Esophagus squamous epithelium (tissue), 4 donors: ENCODE measurements around the gene FUT4.

Experiments used
- POLR2A ChIP-seq, 4 donors: fragments of 450-650 bp; IDR thresholded peaks; one replicate each; pipeline ENCODE4 v1.6.1; 2017; ENCODE audit warnings: antibody characterized with exemption in 4 of 4, mild to moderate bottlenecking in 4 of 4, moderate library complexity in 3 of 4
- TF ChIP-seq, protein P1 (sequence below), 6 experiments: fragments of 450-650 bp in 4 of 6; fragments of 200-600 bp in 2 of 6; sonication (generic) in 2 of 6; IDR thresholded peaks; one replicate each; pipeline ENCODE4 v1.5.1; 2016 to 2019; ENCODE audit warnings: antibody characterized with exemption in 6 of 6, mild to moderate bottlenecking in 4 of 6, moderate library complexity in 4 of 6

DNA sequence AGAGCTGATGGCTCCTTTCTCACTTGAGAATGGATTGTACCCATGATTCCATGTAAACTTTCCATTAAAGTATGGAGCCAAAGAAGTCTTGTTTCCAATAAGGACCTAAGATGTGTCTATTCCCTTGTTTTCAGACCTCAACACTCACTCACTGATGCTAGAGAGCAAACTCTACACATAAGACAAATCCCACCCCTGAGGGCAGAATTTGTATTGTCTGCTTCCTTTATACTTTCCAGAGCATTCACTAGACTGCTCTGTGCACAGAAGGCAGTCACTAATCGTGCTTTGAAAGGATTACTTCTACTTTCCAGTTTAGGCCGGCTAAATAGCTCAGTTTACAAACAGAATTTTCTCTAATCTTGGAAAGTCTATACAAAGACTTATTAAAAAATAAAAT is 43.5 kb upstream of the FUT4 start:
- TF ChIP-seq, protein P1, sequence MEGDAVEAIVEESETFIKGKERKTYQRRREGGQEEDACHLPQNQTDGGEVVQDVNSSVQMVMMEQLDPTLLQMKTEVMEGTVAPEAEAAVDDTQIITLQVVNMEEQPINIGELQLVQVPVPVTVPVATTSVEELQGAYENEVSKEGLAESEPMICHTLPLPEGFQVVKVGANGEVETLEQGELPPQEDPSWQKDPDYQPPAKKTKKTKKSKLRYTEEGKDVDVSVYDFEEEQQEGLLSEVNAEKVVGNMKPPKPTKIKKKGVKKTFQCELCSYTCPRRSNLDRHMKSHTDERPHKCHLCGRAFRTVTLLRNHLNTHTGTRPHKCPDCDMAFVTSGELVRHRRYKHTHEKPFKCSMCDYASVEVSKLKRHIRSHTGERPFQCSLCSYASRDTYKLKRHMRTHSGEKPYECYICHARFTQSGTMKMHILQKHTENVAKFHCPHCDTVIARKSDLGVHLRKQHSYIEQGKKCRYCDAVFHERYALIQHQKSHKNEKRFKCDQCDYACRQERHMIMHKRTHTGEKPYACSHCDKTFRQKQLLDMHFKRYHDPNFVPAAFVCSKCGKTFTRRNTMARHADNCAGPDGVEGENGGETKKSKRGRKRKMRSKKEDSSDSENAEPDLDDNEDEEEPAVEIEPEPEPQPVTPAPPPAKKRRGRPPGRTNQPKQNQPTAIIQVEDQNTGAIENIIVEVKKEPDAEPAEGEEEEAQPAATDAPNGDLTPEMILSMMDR (IDR thresholded peaks at IDR 0.05), result no peak
- TF ChIP-seq POLR2A (IDR thresholded peaks at IDR 0.05), result no peak
